ENCODE measurements around the gene OAS3.

DNA sequence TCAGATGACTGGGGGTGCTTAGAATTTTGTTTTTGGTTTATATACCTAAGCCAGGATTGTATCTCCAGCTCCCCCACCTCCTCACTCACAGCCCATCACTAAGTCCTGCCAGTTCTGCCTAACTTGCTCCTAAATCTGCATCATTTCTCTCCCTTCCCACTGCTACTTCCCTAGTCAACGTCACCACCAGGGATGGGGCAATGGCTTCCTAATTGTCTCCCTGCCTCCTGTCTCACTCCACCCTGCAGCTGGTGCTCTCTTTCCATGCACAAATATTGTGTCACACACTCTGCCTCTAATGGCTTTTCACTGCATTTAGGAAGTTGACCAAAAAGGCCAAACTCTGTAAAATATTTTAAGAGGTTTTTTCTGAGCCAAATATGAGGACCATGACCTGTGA, 51.5 kb downstream of the OAS3 start:
- TF ChIP-seq ZFP30 (CRISPR knock-in tag; IDR thresholded peaks at IDR 0.05), result no peak
- TF ChIP-seq OSR1 (CRISPR knock-in tag; IDR thresholded peaks at IDR 0.05), result no peak
- no peak for TF ChIP-seq CSDC2 (CRISPR knock-in tag; IDR thresholded peaks at IDR 0.05)
- TF ChIP-seq, protein P1, sequence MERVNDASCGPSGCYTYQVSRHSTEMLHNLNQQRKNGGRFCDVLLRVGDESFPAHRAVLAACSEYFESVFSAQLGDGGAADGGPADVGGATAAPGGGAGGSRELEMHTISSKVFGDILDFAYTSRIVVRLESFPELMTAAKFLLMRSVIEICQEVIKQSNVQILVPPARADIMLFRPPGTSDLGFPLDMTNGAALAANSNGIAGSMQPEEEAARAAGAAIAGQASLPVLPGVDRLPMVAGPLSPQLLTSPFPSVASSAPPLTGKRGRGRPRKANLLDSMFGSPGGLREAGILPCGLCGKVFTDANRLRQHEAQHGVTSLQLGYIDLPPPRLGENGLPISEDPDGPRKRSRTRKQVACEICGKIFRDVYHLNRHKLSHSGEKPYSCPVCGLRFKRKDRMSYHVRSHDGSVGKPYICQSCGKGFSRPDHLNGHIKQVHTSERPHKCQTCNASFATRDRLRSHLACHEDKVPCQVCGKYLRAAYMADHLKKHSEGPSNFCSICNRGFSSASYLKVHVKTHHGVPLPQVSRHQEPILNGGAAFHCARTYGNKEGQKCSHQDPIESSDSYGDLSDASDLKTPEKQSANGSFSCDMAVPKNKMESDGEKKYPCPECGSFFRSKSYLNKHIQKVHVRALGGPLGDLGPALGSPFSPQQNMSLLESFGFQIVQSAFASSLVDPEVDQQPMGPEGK (CRISPR knock-in tag; IDR thresholded peaks at IDR 0.05; ENCODE audit: borderline replicate concordance), result no peak
- TF ChIP-seq, protein P2, sequence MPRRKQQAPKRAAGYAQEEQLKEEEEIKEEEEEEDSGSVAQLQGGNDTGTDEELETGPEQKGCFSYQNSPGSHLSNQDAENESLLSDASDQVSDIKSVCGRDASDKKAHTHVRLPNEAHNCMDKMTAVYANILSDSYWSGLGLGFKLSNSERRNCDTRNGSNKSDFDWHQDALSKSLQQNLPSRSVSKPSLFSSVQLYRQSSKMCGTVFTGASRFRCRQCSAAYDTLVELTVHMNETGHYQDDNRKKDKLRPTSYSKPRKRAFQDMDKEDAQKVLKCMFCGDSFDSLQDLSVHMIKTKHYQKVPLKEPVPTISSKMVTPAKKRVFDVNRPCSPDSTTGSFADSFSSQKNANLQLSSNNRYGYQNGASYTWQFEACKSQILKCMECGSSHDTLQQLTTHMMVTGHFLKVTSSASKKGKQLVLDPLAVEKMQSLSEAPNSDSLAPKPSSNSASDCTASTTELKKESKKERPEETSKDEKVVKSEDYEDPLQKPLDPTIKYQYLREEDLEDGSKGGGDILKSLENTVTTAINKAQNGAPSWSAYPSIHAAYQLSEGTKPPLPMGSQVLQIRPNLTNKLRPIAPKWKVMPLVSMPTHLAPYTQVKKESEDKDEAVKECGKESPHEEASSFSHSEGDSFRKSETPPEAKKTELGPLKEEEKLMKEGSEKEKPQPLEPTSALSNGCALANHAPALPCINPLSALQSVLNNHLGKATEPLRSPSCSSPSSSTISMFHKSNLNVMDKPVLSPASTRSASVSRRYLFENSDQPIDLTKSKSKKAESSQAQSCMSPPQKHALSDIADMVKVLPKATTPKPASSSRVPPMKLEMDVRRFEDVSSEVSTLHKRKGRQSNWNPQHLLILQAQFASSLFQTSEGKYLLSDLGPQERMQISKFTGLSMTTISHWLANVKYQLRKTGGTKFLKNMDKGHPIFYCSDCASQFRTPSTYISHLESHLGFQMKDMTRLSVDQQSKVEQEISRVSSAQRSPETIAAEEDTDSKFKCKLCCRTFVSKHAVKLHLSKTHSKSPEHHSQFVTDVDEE (CRISPR knock-in tag; IDR thresholded peaks at IDR 0.05), result no peak
- TF ChIP-seq CREB5 (CRISPR knock-in tag; IDR thresholded peaks at IDR 0.05; ENCODE audit: low read depth), result no peak
- TF ChIP-seq RARB (CRISPR knock-in tag; IDR thresholded peaks at IDR 0.05), result no peak
- TF ChIP-seq PPARA (CRISPR knock-in tag; IDR thresholded peaks at IDR 0.05; ENCODE audit: borderline replicate concordance), result no peak
- TF ChIP-seq TCF4 (CRISPR knock-in tag; IDR thresholded peaks at IDR 0.05; ENCODE audit: borderline replicate concordance), result no peak

Measured in SK-N-SH treated with all-trans-retinoic acid at 6 μM for 48 hours (cell line).